ENCODE measurements around the gene SCAMP2.
"Not testable (repeated sequence)": the region's sequence is repeated elsewhere in the genome, so short reads cannot be mapped to it uniquely, and the experiment has no call there.

The SCAMP2 gene
- long read RNA-seq, donor 1, transcript SCAMP2-201 (9 exons, 2,453 nt), result major isoform, 27 of 42 reads
- long read RNA-seq, donor 1, partial matches to known transcripts, result 13 of 42 reads
- long read RNA-seq, donor 1, other reads (novel, unspliced or antisense), result 0 of 42 reads
- long read RNA-seq, donor 2, transcript SCAMP2-201 (9 exons, 2,453 nt), result major isoform, 20 of 31 reads
- long read RNA-seq, donor 2, partial matches to known transcripts, result 10 of 31 reads
- long read RNA-seq, donor 2, other reads (novel, unspliced or antisense), result 0 of 31 reads
- long read RNA-seq, donor 3, transcript SCAMP2-201 (9 exons, 2,453 nt), result major isoform, 26 of 28 reads
- long read RNA-seq, donor 3, partial matches to known transcripts, result 0 of 28 reads
- long read RNA-seq, donor 3, other reads (novel, unspliced or antisense), result 0 of 28 reads
- long read RNA-seq, donor 4, transcript SCAMP2-201 (9 exons, 2,453 nt), result major isoform, 40 of 59 reads
- long read RNA-seq, donor 4, partial matches to known transcripts, result 14 of 59 reads
- long read RNA-seq, donor 4, other reads (novel, unspliced or antisense), result 0 of 59 reads
- long read RNA-seq, donor 5, transcript SCAMP2-201 (9 exons, 2,453 nt), result major isoform, 33 of 50 reads
- long read RNA-seq, donor 5, partial matches to known transcripts, result 9 of 50 reads
- long read RNA-seq, donor 5, other reads (novel, unspliced or antisense), result 6 of 50 reads
- long read RNA-seq, donor 6, transcript SCAMP2-201 (9 exons, 2,453 nt), result major isoform, 28 of 48 reads
- long read RNA-seq, donor 6, partial matches to known transcripts, result 19 of 48 reads
- long read RNA-seq, donor 6, other reads (novel, unspliced or antisense), result 0 of 48 reads
- long read RNA-seq, donor 7, result 0 reads
- long read RNA-seq, donor 8, transcript SCAMP2-201 (9 exons, 2,453 nt), result major isoform, 35 of 44 reads
- long read RNA-seq, donor 8, partial matches to known transcripts, result 7 of 44 reads
- long read RNA-seq, donor 8, other reads (novel, unspliced or antisense), result 0 of 44 reads

DNA sequence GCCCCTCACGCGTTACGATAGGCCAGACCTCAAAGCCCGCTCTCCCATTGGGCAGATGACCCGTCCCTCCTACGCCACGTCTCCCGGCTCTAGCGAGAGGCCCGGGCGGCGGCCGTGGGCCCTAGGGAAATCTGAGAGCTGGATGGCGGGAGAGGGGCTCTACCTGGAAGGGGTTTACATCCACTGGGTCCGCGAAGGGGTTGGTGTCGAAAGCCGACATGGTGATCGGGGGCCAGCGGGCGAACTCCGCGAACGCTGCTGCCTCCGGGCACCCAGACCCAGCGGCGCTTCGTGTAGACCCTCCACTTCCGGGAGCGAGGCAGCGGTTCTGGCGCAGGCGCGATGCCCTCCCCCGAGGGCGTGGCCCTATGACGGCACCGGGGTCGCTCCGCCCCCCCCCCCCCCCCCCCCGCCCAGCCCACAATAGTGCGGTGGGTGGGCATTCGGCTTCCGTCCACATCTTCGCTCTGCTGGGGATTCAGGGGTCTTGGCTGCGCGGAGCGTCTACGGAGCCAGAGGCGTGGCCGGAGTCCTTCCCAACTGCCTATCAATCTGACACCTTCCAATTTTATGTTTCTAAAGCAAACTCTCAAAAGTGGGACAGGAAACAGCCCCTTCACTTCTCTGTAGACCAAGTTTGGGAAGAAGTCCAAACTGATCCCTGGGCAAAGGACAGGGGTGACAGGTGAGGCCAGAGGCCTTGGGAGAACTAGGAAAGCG lies at the start of gene SCAMP2:
Gene SCAMP2 (minus strand): TSS at position 330 of the 720 bp plus-strand sequence. CDS start 110 bp downstream, at position 220.
- peak; percentile 100 for DNase-seq

GRCh38 chr15:74920456-74920855 lies 47.3 kb upstream of the SCAMP2 start:
- DNase-seq, result no peak

GRCh38 chr15:74917676-74918075 lies 44.5 kb upstream of the SCAMP2 start:
- DNase-seq, result no peak

- not testable (repeated sequence) for DNase-seq
These were observed 40.6 kb upstream of the SCAMP2 start for GRCh38 chr15:74913799-74914198.

- DNase-seq, result no peak
These were observed 39.9 kb upstream of the SCAMP2 start for GRCh38 chr15:74913041-74913440.

GRCh38 chr15:74908635-74909034 lies 35.5 kb upstream of the SCAMP2 start:
- no peak for DNase-seq

DNA sequence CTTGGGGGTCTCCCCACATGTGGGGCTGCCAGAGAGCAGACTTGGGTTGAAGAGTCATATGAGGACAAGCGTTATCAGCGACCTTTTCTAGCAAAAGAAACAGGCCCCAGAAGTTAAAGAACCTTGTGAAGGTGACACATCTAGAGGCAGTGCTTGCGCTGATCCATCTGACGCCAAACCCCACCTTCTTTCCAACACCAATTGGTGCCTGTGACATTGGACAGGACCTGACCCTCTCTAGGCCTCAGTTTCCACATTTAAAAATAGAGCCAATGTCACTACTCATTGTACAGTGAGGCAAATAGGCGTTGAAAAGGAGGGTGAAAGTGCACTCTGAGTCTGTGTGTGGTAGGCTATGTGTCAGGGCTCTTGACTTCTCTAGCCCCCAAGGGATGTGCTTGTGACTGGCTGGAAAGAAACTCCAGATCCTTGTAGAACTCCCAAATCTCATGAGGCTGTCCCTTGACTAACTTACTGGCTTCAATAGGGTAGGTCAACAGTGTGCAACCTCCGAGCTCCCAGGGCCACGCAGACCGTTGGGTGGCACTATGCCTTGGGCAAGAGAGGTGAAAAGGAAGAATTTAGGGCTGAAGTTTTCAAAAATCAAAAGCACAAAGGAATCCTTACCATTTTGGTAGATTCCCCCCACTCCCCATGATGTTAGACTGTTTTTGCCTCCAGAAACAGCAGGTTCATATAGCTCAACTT lies 34.2 kb upstream of the SCAMP2 start:
- no peak for DNase-seq

GRCh38 chr15:74906450-74907162 lies 33.4 kb upstream of the SCAMP2 start, which contains the start of gene FAM219B:
Gene FAM219B, minus strand, starts transcription at chr15:74906851. Its CDS starts 51 bp downstream, at chr15:74906800.
- DNase-seq, result peak; percentile 95

- DNase-seq, result no peak
These were observed 32.9 kb upstream of the SCAMP2 start for GRCh38 chr15:74906067-74906449.

- DNase-seq, result no peak
These were observed 31.1 kb upstream of the SCAMP2 start for GRCh38 chr15:74904190-74904805.

DNA sequence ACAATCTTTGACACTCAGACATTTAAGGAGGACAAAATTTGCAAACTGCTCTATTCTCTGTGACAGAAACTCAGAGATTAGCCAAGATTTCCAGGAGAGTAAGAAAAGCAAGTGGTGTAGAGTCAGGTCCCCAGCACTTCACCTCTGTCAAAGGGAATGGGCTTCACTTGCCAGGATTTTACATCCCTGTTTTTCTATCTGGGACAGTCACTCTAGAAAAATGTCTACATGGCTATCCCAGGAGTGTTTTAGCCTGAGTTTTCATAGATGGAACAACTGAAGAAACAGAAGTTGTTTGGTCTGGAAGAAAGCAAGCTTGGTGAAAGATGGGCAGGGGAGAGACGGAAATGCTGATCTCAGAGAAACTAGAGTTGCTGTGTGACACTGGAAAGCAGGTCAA lies 30.5 kb upstream of the SCAMP2 start:
- no peak for DNase-seq

GRCh38 chr15:74902295-74903075 lies 29.3 kb upstream of the SCAMP2 start:
- no peak for DNase-seq

- peak; percentile 56 for DNase-seq
These were observed 28.5 kb upstream of the SCAMP2 start for GRCh38 chr15:74901612-74902063.

GRCh38 chr15:74897300-74897701 lies 24.1 kb upstream of the SCAMP2 start:
- no peak for DNase-seq

GRCh38 chr15:74896316-74896715 lies 23.2 kb upstream of the SCAMP2 start:
- DNase-seq, result no peak

DNA sequence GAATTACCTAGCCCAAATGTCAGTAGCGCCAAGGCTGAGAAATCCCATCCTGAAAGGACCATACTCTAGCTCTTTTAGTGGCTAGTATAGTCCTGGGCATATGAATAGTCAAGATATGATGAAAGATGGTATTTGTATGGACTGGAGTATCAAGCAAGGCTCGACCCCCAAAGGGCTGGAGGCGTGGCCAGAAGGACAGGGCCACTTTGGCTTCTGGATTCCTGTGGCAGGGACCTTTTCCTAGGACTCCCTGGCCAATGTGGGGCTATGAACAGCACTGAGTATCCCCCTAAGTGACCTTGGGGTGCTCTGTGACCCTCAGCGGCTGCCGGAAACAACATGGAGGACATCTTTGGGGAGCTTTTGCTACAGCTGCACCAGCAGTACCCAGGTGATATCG lies 22.7 kb upstream of the SCAMP2 start:
- no peak for DNase-seq

DNA sequence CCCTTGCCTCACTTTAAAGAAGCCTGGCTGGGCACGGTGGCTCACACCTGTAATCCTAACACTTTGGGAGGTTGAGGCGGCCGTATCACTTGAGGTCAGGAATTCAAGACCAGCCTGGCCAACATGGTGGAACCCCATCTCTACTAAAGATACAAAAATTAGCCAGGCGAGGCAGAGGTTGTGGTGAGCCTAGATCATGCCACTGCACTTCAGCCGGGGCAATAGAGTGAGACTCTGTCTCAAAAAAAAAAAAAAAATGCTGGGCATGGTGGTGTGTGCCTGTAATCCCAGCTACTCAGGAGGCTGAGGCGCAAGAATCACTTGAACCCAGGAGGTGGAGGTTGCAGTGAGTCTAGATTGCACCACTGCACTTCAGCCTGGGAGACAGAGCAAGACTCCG lies 21.2 kb upstream of the SCAMP2 start:
- DNase-seq, result not testable (repeated sequence)

- DNase-seq, result no peak
These were observed 20.5 kb upstream of the SCAMP2 start for GRCh38 chr15:74893627-74894026.

- no peak for DNase-seq
These were observed 19.8 kb upstream of the SCAMP2 start for GRCh38 chr15:74892931-74893330.

DNA sequence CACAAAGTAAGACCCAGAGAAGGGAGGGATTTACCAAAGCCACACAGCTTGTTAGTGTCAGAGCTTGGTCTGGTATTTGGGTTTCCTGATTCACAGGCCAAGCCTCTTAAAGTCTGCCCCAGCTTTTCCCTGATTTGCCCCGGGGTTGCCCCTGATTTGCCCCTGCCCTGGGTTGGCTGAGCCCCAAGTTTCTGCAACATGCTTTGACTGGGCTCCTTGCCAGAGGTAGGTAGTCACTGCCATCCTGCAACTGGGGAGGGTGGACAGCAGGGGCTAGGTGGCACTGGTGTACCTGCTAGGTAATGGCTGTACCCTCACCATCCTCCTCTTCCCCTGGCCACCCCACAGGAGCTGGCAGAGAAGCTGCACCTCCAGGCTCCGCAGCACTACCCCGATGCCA lies 19.1 kb upstream of the SCAMP2 start:
- no peak for DNase-seq
